RWPE2 (cell line): Measurements from ENCODE around the gene PRKAR2A.

Source experiments
- ATAC-seq: fragments of 200-7000 bp; cut with Tn5 transposase; 3 replicates; pipeline ENCODE4 v1.9.1; 2021; ENCODE audit warnings: low read depth
- DNase-seq: peaks from one replicate; pipeline ENCODE4 v3.0.0-alpha.2; 2020; ENCODE audit warnings: low spot score
- H3K27ac ChIP-seq: fragments of 450-650 bp; 2 replicates; pipeline ENCODE4 v1.5.1; 2017; ENCODE audit warnings: mild to moderate bottlenecking; ENCODE audit not compliant: poor library complexity, severe bottlenecking
- H3K27me3 ChIP-seq: fragments of 250-450 bp; sonication (Bioruptor Pico); 2 replicates; pipeline ENCODE4 v1.5.1; 2021; ENCODE audit warnings: mild to moderate bottlenecking, moderate library complexity; ENCODE audit not compliant: insufficient read depth, poor library complexity, severe bottlenecking
- H3K36me3 ChIP-seq: fragments of 250-450 bp; sonication (Bioruptor Pico); 2 replicates; pipeline ENCODE4 v1.5.1; 2020; ENCODE audit warnings: low read depth, mild to moderate bottlenecking, moderate library complexity
- H3K4me1 ChIP-seq: fragments of 250-450 bp; sonication (Bioruptor Pico); 2 replicates; pipeline ENCODE4 v1.5.1; 2021; ENCODE audit warnings: mild to moderate bottlenecking, moderate library complexity; ENCODE audit not compliant: insufficient read depth, poor library complexity, severe bottlenecking
- H3K4me3 ChIP-seq: fragments of 250-450 bp; sonication (Bioruptor Pico); 2 replicates; pipeline ENCODE4 v1.5.1; 2021; ENCODE audit warnings: mild to moderate bottlenecking, moderate library complexity; ENCODE audit not compliant: severe bottlenecking
- H3K9me3 ChIP-seq: fragments of 250-450 bp; sonication (Bioruptor Pico); 2 replicates; pipeline ENCODE4 v1.5.1; 2021; ENCODE audit warnings: mild to moderate bottlenecking, moderate library complexity; ENCODE audit not compliant: severe bottlenecking
- CTCF ChIP-seq: fragments of 450-650 bp; IDR thresholded peaks from one replicate; pipeline ENCODE4 v1.5.1; 2017; ENCODE audit warnings: mild to moderate bottlenecking, moderate library complexity; ENCODE audit not compliant: poor library complexity, severe bottlenecking

The PRKAR2A gene

GRCh38 chr3:48700731-48701405, 146.8 kb downstream of the PRKAR2A start:
- peaks cover 13% of the 10 kb centered on the region for H3K4me1 ChIP-seq
- no peaks in the 10 kb centered on the region for H3K9me3 ChIP-seq
- H3K36me3 ChIP-seq, result peaks cover 89% of the 10 kb centered on the region
- no peak for TF ChIP-seq CTCF
- H3K4me3 ChIP-seq, result no peak overlapping the region
- no peak overlapping the region for H3K27ac ChIP-seq
- no peak for DNase-seq
- ATAC-seq, result peak; percentile 20; the same call in 1 of the 3 replicates
- no peaks in the 10 kb centered on the region for H3K27me3 ChIP-seq

GRCh38 chr3:48698891-48699290, 148.8 kb downstream of the PRKAR2A start:
- TF ChIP-seq CTCF, result no peak
- H3K9me3 ChIP-seq, result no peaks in the 10 kb centered on the region
- peaks cover 89% of the 10 kb centered on the region for H3K36me3 ChIP-seq
- DNase-seq (no peak), ATAC-seq (no peak)
- H3K27me3 ChIP-seq, result no peaks in the 10 kb centered on the region
- H3K27ac ChIP-seq, result no peak overlapping the region
- peaks cover 30% of the 10 kb centered on the region for H3K4me1 ChIP-seq
- H3K4me3 ChIP-seq, result no peak overlapping the region

- H3K9me3 ChIP-seq, result no peaks in the 10 kb centered on the region
- H3K36me3 ChIP-seq, result peaks cover 89% of the 10 kb centered on the region
- peaks cover 31% of the 10 kb centered on the region for H3K4me1 ChIP-seq
- ATAC-seq (no peak), DNase-seq (no peak)
- peak overlapping the region; percentile 14 for H3K27ac ChIP-seq
- TF ChIP-seq CTCF, result peak; percentile 11
- H3K27me3 ChIP-seq, result no peaks in the 10 kb centered on the region
- no peak overlapping the region for H3K4me3 ChIP-seq
These were observed 149.7 kb downstream of the PRKAR2A start for GRCh38 chr3:48697952-48698351.

- no peak overlapping the region for H3K4me3 ChIP-seq
- ATAC-seq (no peak), DNase-seq (no peak)
- H3K27me3 ChIP-seq, result no peaks in the 10 kb centered on the region
- peaks cover 27% of the 10 kb centered on the region for H3K4me1 ChIP-seq
- peaks cover 89% of the 10 kb centered on the region for H3K36me3 ChIP-seq
- peak overlapping the region; percentile 14 for H3K27ac ChIP-seq
- no peak for TF ChIP-seq CTCF
- H3K9me3 ChIP-seq, result no peaks in the 10 kb centered on the region
These were observed 151.1 kb downstream of the PRKAR2A start for GRCh38 chr3:48696601-48697000.
